Breast epithelium (tissue), 3 donors: ENCODE results near the gene OTUD5.

Experiments
- POLR2A ChIP-seq: fragments of 450-650 bp; IDR thresholded peaks from one replicate; pipeline ENCODE4 v1.6.1; 2016; ENCODE audit warnings: antibody characterized with exemption, mild to moderate bottlenecking, moderate library complexity
- TF ChIP-seq, protein P1 (sequence below), 3 donors: fragments of 450-650 bp; IDR thresholded peaks; one replicate each; pipeline ENCODE4 v1.5.1; 2016 to 2017; ENCODE audit warnings: antibody characterized with exemption in 3 of 3, mild to moderate bottlenecking in 3 of 3, moderate library complexity in 3 of 3

DNA sequence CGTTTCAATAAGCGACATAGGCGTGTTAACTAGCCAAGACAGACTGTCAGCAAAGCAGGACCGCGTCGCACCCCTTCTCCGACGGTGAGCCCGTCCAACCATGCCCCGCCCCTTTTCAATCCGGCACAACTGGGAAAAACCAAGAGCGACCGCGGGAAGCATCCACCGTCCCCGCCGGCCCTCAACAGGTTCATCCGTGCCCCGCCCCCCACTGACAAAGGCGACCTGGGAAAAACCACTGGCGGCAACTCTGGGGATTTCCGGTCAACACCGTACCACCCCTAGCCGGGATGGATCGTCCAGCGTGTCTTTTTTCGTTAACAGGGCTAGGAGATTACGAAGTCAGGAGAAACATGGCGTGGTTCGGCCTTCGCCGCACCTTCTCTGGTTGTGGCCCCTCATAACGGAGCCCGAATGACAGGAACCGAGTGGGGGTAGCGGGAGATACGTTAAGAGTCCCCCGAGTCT is 60.2 kb downstream of the OTUD5 start:
- TF ChIP-seq, protein P1, sequence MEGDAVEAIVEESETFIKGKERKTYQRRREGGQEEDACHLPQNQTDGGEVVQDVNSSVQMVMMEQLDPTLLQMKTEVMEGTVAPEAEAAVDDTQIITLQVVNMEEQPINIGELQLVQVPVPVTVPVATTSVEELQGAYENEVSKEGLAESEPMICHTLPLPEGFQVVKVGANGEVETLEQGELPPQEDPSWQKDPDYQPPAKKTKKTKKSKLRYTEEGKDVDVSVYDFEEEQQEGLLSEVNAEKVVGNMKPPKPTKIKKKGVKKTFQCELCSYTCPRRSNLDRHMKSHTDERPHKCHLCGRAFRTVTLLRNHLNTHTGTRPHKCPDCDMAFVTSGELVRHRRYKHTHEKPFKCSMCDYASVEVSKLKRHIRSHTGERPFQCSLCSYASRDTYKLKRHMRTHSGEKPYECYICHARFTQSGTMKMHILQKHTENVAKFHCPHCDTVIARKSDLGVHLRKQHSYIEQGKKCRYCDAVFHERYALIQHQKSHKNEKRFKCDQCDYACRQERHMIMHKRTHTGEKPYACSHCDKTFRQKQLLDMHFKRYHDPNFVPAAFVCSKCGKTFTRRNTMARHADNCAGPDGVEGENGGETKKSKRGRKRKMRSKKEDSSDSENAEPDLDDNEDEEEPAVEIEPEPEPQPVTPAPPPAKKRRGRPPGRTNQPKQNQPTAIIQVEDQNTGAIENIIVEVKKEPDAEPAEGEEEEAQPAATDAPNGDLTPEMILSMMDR (IDR thresholded peaks at IDR 0.05): no peak
- no peak for TF ChIP-seq POLR2A
